Dedifferentiated amniotic fluid mesenchymal stem cell (primary cell): Measurements from ENCODE around the gene SMAD5.

ENCODE experiments used
- DNase-seq: peaks from one replicate; pipeline ENCODE4 v3.0.0-alpha.2; 2016; ENCODE audit errors: extremely low spot score

Gene SMAD5

DNA sequence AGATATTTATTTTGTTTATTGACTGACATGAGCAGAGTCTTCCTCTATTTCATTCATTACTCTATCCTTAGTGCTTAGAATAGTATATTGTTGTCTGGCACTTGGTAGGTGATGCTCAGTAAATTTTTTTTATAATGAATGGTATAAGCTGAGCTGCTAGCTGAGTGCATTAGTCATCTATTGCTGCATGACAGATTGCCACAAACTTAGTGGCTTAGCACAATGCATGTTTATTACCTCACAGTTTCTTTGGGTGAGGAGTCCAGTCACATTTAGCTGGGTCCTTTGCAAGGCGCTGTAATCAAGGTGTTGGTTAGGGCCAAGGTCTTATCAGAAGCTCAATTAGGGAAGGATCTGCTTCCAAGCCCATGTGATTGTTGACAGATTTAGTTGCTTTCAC lies 23.1 kb downstream of the SMAD5 start:
- DNase-seq = no peak

- no peak for DNase-seq
These were observed 24.9 kb downstream of the SMAD5 start for GRCh38 chr5:136157514-136157913.

- DNase-seq = peak; percentile 27
These were observed 26.8 kb downstream of the SMAD5 start for GRCh38 chr5:136159457-136159856.

DNA sequence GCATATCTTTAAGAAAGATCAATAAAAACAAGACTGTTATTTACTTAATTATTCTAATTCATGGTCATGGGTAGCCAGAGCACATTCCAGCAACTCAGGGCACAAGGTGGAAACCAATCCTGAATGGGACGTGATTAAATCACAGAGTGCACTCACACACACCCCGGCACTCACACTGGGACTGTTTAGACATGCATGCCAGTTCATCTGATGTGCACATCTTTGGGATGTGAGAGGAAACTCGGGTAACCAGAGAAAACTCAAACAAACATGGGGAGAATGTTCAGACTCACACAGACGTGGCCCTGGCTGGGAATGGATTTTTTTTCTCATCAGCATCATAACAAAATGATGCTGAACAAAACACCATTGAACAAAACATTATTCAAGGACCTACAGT lies 29.4 kb downstream of the SMAD5 start:
- no peak for DNase-seq

GRCh38 chr5:136164226-136164625 lies 31.6 kb downstream of the SMAD5 start:
- no peak for DNase-seq

GRCh38 chr5:136166909-136167308 lies 34.3 kb downstream of the SMAD5 start:
- no peak for DNase-seq

DNA sequence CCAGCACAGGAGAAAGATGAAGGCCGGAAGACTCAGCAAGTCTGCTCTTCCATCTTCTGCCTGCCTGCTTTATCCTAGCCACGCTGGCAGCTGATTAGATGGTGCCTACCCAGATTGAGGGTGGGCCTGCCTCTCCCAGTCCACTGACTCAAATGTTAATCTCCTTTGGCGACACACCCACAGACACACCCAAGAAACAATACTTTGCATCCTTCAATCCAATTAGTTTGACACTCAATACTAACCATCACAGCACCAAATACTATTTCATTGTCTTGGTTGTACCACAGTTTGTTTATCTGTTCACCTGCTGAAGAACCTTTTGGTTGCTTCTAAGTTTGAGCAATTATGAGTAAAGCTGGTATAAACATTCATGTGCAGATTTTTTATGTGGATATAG lies 36.6 kb downstream of the SMAD5 start:
- no peak for DNase-seq

GRCh38 chr5:136174021-136174659 lies 41.5 kb downstream of the SMAD5 start:
- peak; percentile 31 for DNase-seq

DNA sequence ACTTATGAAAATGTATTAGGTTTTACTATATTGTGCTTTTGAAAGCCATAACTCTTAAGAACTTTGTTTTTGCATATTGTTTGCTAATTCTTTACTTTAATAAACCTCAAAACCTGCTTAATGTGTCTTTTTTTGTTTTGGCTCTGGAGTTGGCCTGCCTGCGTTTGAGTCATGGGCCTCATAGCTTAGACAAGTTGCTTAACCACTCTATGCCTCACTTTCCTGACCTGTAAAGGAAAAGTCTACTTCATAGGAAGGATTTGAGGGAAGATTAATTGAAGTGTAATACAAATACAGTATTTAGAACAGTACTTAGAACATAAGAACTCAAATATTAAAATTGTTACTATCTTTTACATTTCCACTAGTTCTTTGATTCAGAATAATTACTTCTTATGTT lies 50.0 kb downstream of the SMAD5 start:
- DNase-seq = no peak

DNA sequence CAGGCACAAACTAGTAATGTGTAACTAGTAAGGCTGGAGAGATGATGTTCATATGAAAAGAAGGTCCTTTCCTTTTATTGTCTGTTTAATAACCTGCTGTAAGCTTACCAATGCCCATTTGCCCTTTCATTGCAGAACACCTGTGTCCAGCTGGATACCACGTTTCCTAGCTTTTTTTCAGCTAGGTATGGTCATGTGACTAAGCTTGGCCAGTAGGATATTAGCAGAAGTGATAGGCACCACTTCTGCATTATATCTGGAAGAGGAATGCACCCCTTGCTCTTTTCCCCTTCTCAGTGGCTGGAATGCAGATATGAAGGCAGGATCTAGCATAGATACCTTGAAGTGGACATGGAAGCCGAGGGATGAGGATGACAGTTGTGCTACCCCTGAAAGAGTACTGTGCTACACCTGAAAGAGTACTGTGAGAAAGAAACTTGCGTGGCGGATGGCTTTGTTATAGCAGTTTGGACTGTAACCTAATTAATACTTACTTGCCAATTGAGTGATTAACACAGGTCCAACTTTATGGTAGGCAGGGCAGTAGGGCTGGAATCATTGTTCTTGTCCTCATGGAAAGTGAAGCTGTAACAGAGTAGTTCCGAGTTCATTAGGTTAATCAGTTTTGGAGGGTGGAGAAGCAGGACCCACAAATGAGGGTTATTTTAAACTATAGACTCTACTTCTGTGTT lies 53.5 kb downstream of the SMAD5 start:
- no peak for DNase-seq

DNA sequence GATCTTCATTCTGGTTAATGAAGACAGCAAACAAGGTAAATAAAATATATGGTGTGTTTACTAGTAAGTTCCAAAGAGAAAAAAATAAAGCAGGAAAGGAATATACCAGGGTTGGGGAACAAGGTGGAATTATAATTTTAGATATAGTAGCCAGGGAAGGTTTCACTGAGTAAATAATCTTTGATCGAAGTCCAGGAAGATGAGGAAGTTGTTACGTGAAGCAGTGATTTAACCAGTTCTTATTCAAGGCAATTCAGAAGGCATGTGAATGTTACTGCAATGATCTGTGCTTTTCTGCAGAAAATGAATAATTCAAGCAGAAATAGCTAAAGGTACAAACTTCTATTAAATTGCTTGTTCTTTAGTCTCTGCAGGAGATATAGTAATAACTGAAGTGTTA lies 54.2 kb downstream of the SMAD5 start:
- DNase-seq = no peak

GRCh38 chr5:136188859-136189258 lies 56.2 kb downstream of the SMAD5 start:
- no peak for DNase-seq

DNA sequence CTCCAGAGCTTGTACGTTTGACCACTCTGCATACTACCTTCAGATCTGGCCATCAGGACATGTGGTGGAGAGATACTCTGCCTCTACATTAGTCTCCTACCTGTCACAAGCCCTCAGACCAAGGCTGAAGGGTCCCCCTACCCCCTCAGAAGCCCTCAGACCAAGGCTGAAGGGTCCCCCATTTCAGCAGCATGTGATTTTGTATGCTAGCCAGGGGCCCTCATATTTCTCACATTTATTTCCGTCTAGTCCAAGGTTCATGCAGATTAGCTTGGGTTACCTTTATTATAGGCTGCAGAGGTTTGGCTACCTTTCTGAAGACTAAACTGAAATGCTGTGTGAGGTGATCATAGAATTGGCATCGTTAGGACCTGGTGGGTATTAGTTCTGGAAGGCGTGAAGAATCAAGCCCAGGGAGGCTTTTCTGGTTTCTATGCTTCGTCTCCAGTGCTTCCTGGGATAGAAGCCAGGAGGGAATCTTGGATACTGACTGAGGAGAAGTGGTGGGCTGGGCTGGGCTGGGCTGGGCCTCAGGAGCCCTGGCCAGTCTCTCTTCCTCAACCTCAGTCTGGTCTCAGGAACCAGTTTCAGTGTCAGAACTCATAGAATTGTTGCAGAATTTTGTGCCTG lies 57.6 kb downstream of the SMAD5 start:
- DNase-seq = no peak

GRCh38 chr5:136190904-136191303 lies 58.3 kb downstream of the SMAD5 start:
- DNase-seq = no peak

- DNase-seq = no peak
These were observed 58.8 kb downstream of the SMAD5 start for GRCh38 chr5:136191304-136192014.

- DNase-seq = no peak
These were observed 59.4 kb downstream of the SMAD5 start for GRCh38 chr5:136192015-136192525.

- DNase-seq = no peak
These were observed 60.1 kb downstream of the SMAD5 start, which contains the start of gene SMIM32 for GRCh38 chr5:136192526-136193321. Gene SMIM32, minus strand, starts transcription at chr5:136193162. Its CDS starts 638 bp downstream, at chr5:136192524.

DNA sequence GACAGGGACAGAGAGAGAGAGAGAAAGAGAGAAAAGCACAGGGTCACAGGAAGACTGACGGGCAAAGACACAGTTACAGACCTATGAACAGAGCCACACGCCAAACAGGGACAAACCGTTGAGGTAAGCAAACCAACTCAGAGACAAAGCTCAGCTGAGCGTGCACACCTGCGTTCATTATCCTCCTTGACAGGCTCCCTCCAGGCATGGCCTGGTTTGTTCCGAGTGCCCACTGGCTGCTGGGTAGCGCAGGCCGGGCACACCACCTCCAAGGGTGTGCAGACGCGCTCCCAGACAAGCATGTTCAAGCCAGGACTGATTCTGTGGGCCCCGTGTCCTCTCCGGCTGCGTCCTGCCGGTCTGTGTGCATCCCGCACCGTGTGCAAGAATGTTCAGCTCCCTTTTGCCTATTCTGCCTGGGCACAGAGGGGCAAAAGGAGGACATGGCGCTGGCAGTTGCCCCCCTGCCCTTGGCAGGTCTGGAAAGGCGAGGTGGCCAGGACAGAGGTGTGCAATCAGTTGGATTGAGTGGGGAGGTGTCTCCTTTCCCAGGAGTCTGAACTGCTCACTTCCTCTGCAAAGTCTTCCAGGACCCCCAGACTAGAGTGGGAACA lies 60.8 kb downstream of the SMAD5 start:
- no peak for DNase-seq

DNA sequence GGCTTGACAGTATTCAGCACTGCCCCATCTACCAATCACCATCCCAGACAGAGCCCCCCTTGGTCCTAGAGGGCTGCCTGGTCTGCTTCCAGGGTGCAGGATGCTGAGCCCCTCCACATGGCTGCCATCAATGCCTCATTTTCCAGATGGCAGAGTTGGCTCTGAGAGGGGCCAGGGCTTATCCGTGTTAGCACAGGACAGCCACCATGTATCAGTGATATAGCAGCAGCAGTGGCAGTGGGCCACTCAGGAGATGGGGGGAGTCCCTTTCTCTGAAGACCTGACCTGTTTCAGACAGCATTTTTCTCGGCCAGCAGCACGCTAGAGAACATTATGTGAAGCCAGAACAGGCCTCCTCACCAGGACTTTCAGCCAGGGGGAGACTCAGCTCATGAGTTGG lies 61.9 kb downstream of the SMAD5 start:
- no peak for DNase-seq

DNA sequence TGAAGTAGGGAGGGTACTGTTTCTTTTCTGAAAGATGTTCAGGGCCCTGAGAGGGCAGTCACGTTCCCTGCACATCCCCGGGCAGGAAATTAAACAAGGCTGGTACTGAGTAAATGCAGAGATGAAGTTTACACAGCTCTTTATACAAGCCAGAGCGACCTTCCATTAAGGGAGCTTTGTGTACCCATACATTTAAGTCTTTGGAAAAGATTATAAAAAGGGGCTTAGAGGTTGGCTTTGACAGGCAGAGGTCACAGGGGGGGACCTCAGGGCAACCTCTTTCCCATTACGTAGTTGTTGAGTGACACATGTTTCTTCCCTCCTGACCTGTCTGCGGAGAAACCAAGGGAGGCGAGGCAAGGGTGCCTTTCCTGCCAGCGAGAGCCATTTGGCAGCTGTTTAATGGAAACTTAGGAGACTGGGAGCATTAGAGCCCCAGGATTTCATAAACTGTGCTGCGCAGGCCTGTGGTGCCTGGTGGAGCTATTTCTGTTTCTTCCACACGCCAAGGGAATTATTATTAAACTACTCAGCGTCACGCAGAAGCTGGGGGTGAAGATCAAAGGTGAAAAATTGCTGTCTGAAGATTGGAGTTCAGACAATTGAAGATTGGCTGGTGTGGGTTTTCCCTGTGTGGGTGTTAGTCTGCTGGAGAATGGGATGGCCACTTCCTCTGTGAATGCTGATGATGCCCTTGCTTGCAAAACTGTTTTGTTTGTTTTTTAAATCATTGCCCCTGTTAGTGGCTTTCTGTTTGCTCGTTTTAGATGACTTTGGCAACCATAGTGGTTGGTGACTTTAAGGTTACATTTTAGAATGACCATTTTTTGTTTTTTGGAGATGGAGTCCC lies 63.6 kb downstream of the SMAD5 start:
- DNase-seq = no peak
